OCI-LY7 (cell line): ENCODE data around the gene HIVEP3. TPM values are rescaled to one million over a fixed set of nuclear protein-coding genes. Genes with fewer than 3 reads are reported as not detected.

Experiments used
- BruUV-seq: library from RNA; stranded (reverse); fragments of 400-500 nt; replicated peaks from 2 replicates; lab custom pipeline; 2021; lab: Mats Ljungman, UMichigan
- CTCF ChIA-PET: fragments of 300-600 bp; sonication (Branson Sonifier 250); formaldehyde crosslinking; loops from one replicate; lab custom pipeline; 2022; ENCODE audit warnings: antibody characterized with exemption; ENCODE audit not compliant: unreplicated experiment; lab: Charles Lee
- POLR2A ChIA-PET: fragments of 300-600 bp; sonication (Branson Sonifier 250); formaldehyde crosslinking; loops from one replicate; lab custom pipeline; 2022; ENCODE audit warnings: antibody characterized with exemption; lab: Charles Lee
- DNase-seq: peaks from one replicate; pipeline ENCODE4 v3.0.0-alpha.2; 2015; ENCODE audit warnings: low spot score
- H2AFZ ChIP-seq: fragments of 200-600 bp; sonication (generic), shearing (Covaris generic); 2 replicates; pipeline ENCODE4 v1.6.1; 2014; ENCODE audit warnings: mild to moderate bottlenecking, antibody characterized with exemption, low read length, moderate library complexity
- H3K27ac ChIP-seq: fragments of 200-600 bp; sonication (generic); 2 replicates; pipeline ENCODE4 v1.5.1; 2014; ENCODE audit warnings: mixed run types, low read depth, mild to moderate bottlenecking, moderate library complexity, low read length, inconsistent platforms; ENCODE audit not compliant: poor library complexity, severe bottlenecking
- H3K36me3 ChIP-seq: fragments of 200-600 bp; sonication (generic); 2 replicates; pipeline ENCODE4 v1.6.1; 2014; ENCODE audit warnings: mild to moderate bottlenecking, antibody characterized with exemption, low read length, moderate library complexity, mixed read lengths; ENCODE audit not compliant: insufficient read depth
- H3K4me1 ChIP-seq: fragments of 200-600 bp; sonication (generic); 2 replicates; pipeline ENCODE4 v1.5.1; 2014; ENCODE audit warnings: mild to moderate bottlenecking, low read length; ENCODE audit not compliant: insufficient read depth, poor library complexity, severe bottlenecking
- H3K4me2 ChIP-seq: fragments of 200-600 bp; sonication (generic); 2 replicates; pipeline ENCODE4 v1.6.1; 2014; ENCODE audit warnings: mild to moderate bottlenecking, low read length
- H3K4me3 ChIP-seq: fragments of 200-600 bp; sonication (generic); 2 replicates; pipeline ENCODE4 v1.5.1; 2014; ENCODE audit warnings: mild to moderate bottlenecking, low read depth, low read length; ENCODE audit not compliant: poor library complexity, severe bottlenecking
- H3K79me2 ChIP-seq: fragments of 200-600 bp; sonication (generic); 2 replicates; pipeline ENCODE4 v1.6.1; 2016; ENCODE audit warnings: low read depth, mild to moderate bottlenecking, low read length, moderate library complexity, mixed read lengths; ENCODE audit not compliant: insufficient read depth
- H3K9me2 ChIP-seq: fragments of 200-600 bp; sonication (generic); 2 replicates; pipeline ENCODE4 v1.6.1; 2016; ENCODE audit warnings: mild to moderate bottlenecking, low read length, mixed read lengths; ENCODE audit not compliant: insufficient read depth
- H3K9me3 ChIP-seq: fragments of 200-600 bp; sonication (generic); 2 replicates; pipeline ENCODE4 v1.6.1; 2014; ENCODE audit warnings: mild to moderate bottlenecking, mixed run types, low read length, mixed read lengths
- H4K20me1 ChIP-seq: fragments of 200-600 bp; sonication (generic); 2 replicates; pipeline ENCODE4 v1.6.1; 2014; ENCODE audit warnings: mild to moderate bottlenecking, antibody characterized with exemption, low read length, moderate library complexity, mixed read lengths; ENCODE audit not compliant: insufficient read depth
- EZH2phosphoT487 ChIP-seq: fragments of 200-600 bp; sonication (generic); IDR thresholded peaks from 2 replicates; pipeline ENCODE4 v1.6.1; 2018; ENCODE audit warnings: low read depth, borderline replicate concordance, mild to moderate bottlenecking, mixed run types, antibody characterized with exemption, low read length, moderate library complexity, mixed read lengths
- intact Hi-C: fragments of 100-400 bp; cut with micrococcal nuclease; formaldehyde crosslinking; loops from one replicate; pipeline ENCODE4 v1.10.0; 2022; ENCODE audit not compliant: unreplicated experiment
- total RNA-seq, 2 experiments: library from RNA; depleted of rRNA in 1 of 2; stranded (reverse); fragments of >200 nt in 1 of 2; shearing (Covaris generic) in 1 of 2; gene quantifications; 2 replicates each; pipeline ENCODE4 v1.2.3, GENCODE V29; 2014 to 2022
- TF ChIP-seq, protein P1 (sequence below): fragments of 200-600 bp; sonication (generic); conservative IDR thresholded peaks from 2 replicates; pipeline ENCODE4 v1.5.1; 2014; ENCODE audit warnings: mild to moderate bottlenecking, antibody characterized with exemption, low read length, moderate library complexity, mixed read lengths

Gene HIVEP3
- total RNA-seq, 2 experiments from 2014 or later: 0.53 to 0.60 TPM

DNA sequence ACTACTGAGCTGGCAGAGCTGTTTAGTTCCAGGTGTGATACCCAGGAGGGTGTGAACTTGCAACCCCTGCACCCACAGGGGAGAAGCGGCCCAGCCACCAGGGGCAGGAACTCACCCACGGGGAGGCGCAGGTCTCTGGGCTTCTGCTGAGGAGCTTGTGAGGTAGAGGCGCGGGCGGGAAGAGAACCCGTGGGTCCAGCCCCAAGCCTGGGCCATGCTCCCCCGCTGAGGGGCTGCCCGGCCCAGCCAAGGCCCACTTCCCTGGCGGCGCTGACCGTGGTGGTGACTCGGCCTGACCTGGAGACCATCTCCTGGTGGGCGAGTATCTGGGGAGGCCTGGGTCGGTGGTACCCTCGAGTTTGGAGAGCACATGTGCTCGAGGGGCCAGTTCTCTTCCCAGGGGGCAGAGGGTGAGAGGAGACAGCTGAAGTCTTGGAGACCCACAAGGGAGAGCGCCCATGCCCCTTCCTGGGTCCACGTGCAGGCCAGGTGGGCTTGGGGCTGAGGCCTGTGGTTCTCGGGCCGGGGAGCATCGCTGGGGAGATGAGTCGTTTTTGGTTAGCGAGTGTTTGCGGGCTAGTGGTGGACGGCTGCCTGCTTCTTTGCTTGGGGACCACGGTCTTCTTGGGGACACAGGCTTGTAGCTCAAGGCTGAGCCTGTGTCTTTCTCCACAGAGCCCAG is 405.9 kb downstream of the HIVEP3 start:
- H2AFZ ChIP-seq: no peak overlapping the region
- DNase-seq: no peak
- H4K20me1 ChIP-seq: no peaks in the 10 kb centered on the region
- BruUV-seq: no TSS peak
- ChIA-PET CTCF (no interaction called here), POLR2A (no interaction called here)
- H3K4me1 ChIP-seq: no peaks in the 10 kb centered on the region
- no peak overlapping the region for H3K4me3 ChIP-seq
- no peak overlapping the region for H3K4me2 ChIP-seq
- H3K9me3 ChIP-seq: no peaks in the 10 kb centered on the region
- intact Hi-C loops: loop anchor here (10.0 kb wide), 1 partner anchor 352 kb away; no protein-coding TSS in a partner anchor
- H3K79me2 ChIP-seq: no peaks in the 10 kb centered on the region
- no peaks in the 10 kb centered on the region for H3K36me3 ChIP-seq
- no peaks in the 10 kb centered on the region for H3K9me2 ChIP-seq
- H3K27ac ChIP-seq: no peak overlapping the region
- TF ChIP-seq, protein P1, sequence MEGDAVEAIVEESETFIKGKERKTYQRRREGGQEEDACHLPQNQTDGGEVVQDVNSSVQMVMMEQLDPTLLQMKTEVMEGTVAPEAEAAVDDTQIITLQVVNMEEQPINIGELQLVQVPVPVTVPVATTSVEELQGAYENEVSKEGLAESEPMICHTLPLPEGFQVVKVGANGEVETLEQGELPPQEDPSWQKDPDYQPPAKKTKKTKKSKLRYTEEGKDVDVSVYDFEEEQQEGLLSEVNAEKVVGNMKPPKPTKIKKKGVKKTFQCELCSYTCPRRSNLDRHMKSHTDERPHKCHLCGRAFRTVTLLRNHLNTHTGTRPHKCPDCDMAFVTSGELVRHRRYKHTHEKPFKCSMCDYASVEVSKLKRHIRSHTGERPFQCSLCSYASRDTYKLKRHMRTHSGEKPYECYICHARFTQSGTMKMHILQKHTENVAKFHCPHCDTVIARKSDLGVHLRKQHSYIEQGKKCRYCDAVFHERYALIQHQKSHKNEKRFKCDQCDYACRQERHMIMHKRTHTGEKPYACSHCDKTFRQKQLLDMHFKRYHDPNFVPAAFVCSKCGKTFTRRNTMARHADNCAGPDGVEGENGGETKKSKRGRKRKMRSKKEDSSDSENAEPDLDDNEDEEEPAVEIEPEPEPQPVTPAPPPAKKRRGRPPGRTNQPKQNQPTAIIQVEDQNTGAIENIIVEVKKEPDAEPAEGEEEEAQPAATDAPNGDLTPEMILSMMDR: no peak
- no peak for TF ChIP-seq EZH2phosphoT487

DNA sequence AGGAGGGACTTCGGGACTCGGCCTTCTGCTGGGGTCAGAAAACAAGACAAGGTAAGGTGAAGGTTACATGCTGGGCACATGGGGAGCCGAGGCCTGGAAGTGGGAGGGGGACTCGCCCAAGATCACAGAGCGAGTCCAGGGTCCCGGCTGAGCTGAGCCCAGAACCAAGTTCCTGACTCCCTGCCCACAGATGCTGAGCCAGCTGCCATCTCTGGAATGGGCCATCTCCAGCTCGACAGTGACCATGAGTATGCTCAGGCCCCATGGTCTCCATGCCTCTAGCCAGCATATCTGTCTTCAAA is 407.5 kb downstream of the HIVEP3 start:
- Histone ChIP-seq H3K4me1 (no peaks in the 10 kb centered on the region), H3K4me2 (no peak overlapping the region), H3K27ac (no peak overlapping the region), H4K20me1 (no peaks in the 10 kb centered on the region), H3K9me2 (no peaks in the 10 kb centered on the region), H3K4me3 (no peak overlapping the region), H3K9me3 (no peaks in the 10 kb centered on the region), H3K36me3 (no peaks in the 10 kb centered on the region), H3K79me2 (no peaks in the 10 kb centered on the region), H2AFZ (no peak overlapping the region)
- BruUV-seq: no TSS peak
- no peak for DNase-seq
- TF ChIP-seq EZH2phosphoT487: no peak
- TF ChIP-seq, protein P1: no peak
- POLR2A ChIA-PET: no interaction called here
- intact Hi-C loops: loop anchor here (10.0 kb wide), 1 partner anchor 354 kb away; no protein-coding TSS in a partner anchor
- CTCF ChIA-PET: no interaction called here

DNA sequence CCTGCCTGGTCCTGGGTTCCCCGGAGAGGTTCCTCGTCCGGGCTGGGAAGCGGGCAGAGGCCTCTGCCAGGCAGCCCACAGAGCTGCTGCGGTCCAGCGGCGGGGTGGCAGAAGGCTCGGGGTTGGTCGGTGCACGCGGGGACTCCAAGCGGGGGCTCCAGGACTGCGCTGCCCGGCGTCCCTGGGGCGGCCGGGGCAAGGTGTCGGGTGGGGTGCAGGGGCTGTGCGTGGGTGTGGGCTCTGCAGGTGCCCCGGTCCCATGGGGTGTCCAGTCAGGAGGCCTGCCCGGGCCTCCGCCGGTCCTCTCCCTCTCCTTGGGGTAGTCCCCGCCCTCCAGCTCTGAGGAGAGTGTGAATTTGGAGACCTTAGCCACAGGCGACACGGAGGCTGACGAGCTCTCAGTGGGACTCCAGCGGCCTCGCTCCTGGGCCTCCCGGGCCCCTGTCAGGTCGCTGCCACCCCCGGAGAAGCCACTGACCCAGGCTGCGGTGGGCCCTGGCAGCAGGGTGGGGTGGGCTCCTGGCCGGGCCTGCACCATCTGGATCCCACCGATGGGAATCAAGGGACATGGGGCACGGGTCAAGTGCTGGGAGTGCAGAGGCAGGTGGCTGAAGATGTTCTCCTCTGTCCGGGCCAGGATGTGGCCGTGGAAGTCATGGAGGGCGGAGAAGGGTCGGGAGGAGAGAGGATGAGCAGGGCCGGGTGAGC is 408.0 kb downstream of the HIVEP3 start:
- Histone ChIP-seq H2AFZ (no peak overlapping the region), H3K9me3 (no peaks in the 10 kb centered on the region), H3K9me2 (no peaks in the 10 kb centered on the region), H3K27ac (no peak overlapping the region), H3K79me2 (no peaks in the 10 kb centered on the region), H4K20me1 (no peaks in the 10 kb centered on the region), H3K4me3 (no peak overlapping the region), H3K36me3 (no peaks in the 10 kb centered on the region), H3K4me2 (no peak overlapping the region), H3K4me1 (no peaks in the 10 kb centered on the region)
- CTCF ChIA-PET: no interaction called here
- no peak for TF ChIP-seq EZH2phosphoT487
- TF ChIP-seq, protein P1: no peak
- intact Hi-C loops: loop anchor here (10.0 kb wide), 1 partner anchor 354 kb away; no protein-coding TSS in a partner anchor
- POLR2A ChIA-PET: no interaction called here
- no TSS peak for BruUV-seq
- DNase-seq: no peak
